HG02973 (cell line): ENCODE measurements around the gene SLC25A38.
A peak's percentile ranks its signal among the peaks of the same experiment; 100 is the strongest.
"Not testable (repeated sequence)": the region's sequence is repeated elsewhere in the genome, so short reads cannot be mapped to it uniquely, and the experiment has no call there.

ENCODE experiments used
- ATAC-seq: cut with Tn5 transposase; IDR thresholded peaks from one replicate; pipeline ENCODE4 v1.9.1; 2021; ENCODE audit warnings: moderate library complexity; ENCODE audit not compliant: unreplicated experiment

SLC25A38 gene

DNA sequence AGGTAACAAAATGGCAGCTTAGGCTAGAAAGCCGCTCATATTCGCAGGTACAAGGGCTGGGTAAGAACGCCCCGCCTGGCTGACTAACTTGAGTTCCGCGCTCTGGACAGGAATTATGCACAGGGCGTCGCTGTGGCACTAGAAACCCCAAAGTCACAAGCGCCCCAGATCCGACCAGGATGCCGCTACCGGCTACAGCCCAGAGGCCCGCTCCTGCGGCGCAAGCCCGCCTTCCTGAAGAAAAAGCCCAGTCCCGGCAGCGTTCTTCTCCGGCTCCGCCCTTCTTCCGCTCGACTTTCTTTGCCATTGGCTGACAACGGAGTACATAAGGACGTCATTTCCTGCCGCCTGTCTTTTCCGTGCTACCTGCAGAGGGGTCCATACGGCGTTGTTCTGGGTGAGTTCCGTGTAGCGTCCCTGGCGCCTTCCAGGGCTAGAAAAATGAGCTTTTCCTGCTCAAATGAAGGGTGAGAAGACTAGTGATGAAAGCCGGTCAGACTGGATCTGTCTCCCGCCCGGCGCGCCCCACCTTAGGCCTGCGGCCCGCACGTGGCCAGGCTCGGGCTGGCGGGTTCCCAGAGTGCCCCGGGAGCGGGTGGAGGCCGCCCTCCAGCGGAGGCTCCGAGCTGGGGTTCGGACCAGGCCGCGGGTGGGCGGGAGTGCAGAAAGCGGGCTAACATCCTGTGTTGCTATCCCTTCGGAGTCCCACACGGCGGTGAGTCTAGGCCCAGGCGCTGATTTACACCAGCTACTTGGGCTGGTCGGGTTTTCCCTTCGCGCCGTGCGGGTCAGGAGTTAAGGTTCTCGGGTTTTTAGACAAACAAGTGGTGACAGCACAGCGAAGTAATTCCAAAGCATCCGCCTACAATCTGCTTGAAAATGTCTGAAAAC, 23.4 kb downstream of the SLC25A38 start, which contains the start of gene RPSA:
RPSA (plus strand) TSS at position 353 of the 891 bp plus-strand sequence. CDS start 934 bp downstream, outside the sequence.
- ATAC-seq = peak; percentile 88

GRCh38 chr3:39407259-39407629, 24.1 kb downstream of the SLC25A38 start:
- no peak for ATAC-seq

DNA sequence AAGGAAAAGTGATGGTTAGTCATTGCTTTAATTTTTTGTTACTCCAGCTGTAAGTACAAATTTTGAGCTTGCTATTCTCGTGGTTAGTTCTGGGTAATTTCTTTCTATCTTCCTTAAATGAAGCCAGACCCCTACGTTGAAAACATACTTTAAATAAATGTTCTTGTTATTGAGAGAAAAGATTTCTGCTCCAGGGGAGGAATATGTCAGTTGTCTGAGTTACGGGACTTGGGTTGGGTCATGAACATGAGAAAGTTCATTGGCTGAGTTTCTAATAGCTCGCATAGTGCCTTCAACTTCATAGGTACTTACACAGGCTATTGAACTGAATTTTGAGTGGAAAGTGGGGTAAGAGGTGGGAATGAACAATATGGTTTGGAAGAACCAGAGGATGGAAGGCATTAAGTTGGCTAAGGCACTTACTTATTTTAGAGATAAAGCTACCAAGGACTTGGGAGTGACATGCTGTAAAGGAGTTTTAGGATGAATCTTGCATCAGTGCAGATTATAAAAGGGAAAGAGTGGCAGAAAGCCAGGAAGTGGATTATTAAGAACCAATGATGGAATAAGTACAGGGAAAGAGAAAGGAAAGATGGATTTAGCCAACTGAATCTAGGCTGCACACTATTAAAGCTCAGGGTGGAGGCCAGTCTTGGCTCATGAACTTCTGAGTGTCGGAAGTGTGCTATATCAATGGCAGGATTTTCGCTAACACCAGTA, 24.8 kb downstream of the SLC25A38 start:
- no peak for ATAC-seq

GRCh38 chr3:39408493-39409372, 25.6 kb downstream of the SLC25A38 start:
- no peak for ATAC-seq

DNA sequence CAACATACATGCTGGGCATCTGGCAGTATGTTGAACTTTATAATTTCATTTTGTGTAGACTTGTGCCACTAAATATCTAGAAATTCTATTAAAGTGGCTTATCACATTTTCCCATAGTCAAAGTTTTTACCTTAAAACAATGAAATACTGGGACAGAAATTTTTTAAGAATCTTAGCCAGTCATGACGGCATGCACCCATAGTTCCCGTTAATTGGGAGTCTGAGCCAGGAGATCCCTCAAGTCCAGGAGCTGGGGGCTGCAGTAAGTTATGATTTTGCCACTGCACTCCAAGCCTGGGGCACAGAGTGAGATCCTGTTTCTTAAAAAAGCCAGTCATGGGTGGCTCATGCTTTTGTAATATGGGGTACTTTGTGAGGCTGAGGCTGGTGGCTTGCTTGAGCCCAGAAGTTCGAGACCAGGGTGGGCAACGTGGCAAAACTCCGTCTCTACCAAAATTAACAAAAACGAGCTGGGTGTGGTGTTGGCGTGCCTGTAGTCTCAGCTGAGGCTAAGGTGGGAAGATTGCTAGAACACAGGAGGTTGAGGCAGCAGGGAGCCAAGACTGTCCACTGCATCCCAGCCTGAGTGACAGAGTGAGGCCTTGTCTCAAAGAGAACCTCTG, 26.5 kb downstream of the SLC25A38 start:
- ATAC-seq = no peak

DNA sequence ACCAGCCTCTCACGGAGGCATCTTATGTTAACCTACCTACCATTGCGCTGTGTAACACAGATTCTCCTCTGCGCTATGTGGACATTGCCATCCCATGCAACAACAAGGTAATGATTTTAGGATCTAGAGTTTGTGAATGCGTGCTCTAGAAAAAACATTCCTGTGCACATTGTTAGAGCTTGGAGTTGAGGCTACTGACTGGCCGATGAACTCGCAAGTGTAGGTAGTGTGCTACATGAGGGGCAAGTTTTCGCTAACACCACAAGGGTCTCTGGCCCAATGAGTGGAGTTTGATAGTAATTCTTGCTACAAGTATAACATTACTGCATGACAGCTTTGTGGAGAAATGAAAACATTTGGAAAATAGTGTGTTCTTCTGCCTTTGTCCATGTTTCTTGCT, 27.7 kb downstream of the SLC25A38 start:
- ATAC-seq = no peak

- no peak for ATAC-seq
Observed at GRCh38 chr3:39412668-39413260, 29.6 kb downstream of the SLC25A38 start.

- ATAC-seq = no peak
Observed at GRCh38 chr3:39413691-39414420, 30.7 kb downstream of the SLC25A38 start.

DNA sequence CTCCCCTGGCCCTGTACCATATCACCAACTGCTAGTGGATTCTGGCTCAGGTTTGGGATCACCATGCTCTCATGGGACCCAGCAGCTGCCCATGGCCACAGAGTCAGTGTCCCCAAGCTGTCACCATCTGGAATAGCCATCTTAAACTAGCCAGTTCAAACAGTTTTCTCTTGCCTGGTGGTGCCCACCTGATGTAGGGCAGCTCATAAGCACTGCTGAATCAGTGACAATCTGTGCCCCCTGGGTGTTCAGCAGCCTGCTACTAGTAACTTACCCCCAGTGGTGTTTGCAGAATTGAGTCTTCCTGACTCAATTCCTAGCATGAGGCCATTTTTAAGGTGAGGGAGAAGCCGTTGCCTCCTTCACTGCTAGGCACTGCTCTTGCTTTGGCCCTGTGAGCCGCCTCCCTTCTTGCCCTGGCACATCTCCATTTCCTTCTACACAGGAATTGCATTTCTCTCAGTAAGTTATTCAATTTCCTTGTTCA, 31.3 kb downstream of the SLC25A38 start:
- ATAC-seq = no peak

DNA sequence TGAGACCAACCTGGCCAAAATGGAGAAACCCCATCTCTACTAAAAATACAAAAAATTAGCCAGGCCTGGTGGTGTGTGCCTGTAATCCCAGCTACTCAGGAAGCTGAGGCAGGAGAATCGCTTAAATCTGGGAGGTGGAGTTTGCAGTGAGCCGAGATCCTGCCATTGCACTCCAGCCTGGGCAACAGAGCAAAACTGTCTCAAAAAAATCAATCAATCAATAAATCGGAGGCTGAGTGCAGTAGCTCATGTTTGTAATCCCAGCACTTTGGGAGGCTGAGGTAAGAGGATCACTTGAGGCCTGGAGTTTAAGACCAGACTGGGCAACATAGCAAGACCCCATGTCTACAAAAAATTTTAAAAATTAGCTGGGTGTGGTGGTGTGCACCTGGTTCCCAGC, 32.1 kb downstream of the SLC25A38 start:
- ATAC-seq = not testable (repeated sequence)

- no peak for ATAC-seq
Observed at GRCh38 chr3:39415983-39416382, 32.8 kb downstream of the SLC25A38 start.

GRCh38 chr3:39416998-39417397, 33.8 kb downstream of the SLC25A38 start:
- ATAC-seq = not testable (repeated sequence)

DNA sequence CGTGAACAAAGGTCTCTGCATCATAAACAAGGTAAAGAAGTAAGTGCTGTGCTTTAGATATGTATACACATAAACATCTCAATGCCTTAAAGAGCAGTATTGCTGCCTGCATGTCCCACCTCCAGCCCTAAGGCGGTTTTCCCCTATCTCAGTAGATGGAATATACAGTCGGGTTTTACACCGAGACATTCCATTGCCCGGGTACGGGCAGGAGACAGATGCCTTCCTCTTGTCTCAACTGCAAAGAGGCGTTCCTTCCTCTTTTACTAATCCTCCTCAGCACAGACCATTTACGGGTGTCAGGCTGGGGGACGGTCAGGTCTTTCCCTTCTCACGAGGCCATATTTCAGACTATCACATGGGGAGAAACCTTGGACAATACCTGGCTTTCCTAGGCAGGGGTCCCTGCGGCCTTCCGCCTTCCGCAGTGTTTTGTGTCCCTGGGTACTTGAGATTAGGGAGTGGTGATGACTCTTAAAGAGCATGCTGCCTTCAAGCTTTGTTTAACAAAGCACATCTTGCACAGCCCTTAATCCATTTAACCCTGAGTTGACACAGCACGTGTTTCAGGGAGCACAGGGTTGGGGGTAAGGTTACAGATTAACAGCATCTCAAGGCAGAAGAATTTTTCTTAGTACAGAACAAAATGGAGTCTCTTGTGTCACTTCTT, 35.5 kb downstream of the SLC25A38 start:
- not testable (repeated sequence) for ATAC-seq

DNA sequence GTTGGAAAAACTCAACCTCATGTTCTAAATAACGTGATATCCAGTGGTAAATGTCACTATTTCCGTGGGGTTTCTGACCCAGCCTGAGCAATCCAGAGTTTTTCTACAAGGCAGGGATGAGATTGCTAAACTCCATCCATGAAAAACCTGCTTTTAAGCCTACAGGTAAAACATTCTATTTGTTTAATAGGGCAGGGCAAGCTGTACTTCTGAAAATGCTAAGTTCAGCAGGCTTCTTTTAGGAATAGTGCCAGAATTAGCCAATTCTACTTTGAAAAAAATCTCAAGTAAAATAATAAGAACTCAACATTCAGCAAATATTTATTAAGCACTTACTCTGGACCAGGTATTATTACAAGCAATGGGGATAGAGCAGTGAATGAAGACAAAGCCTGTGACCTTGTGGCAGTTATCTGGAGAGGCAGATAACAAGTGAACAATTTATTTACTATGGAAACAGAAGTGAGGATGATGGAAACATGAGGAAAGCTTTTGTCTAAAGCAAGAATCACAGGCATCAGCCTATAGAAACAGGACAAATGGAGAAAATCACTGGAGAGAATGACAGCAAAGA, 36.7 kb downstream of the SLC25A38 start:
- ATAC-seq = no peak

DNA sequence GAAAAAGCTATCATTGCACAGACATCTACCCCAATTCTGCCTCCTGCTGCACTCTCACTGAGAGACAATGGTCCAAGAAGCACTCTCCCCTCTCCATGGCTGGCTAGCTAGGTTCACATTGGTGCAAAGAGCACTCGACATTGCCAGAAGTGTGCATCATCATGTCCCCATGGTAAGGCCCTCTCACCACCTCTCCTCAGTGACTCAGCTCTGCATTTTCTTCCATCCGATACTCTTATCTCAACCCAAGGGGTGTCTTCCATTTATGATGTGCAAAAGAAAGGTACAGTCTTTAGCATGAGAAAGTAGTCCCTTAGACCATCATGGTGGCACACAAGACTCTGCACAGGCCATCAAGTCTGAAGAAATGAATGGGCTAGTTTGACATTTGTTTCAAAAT, 37.4 kb downstream of the SLC25A38 start:
- no peak for ATAC-seq

DNA sequence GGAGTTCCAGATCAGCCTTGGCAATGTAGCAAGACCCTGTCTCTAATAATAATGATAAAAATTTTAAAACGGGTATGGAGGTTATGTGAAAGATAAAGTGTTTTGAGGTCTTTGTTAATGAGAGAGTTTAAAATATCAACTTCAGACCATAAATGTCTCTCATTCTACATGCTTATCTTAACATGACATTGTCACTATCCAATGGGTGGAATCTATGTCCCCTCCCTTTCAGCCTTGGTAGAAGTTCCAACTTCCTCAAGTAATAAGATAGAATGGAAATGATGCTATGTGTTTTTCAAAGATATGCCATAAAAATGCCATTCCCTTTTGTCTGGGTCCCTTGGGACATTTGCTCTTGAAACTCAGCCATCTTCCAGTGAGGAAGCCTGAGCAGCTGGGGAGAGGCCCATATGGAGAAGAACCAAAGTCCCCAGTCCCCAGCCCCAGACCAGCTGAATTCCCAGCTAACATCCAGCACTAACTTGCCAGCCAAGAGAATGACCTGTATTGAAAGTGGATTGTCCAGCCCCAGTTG, 40.3 kb downstream of the SLC25A38 start:
- no peak for ATAC-seq

DNA sequence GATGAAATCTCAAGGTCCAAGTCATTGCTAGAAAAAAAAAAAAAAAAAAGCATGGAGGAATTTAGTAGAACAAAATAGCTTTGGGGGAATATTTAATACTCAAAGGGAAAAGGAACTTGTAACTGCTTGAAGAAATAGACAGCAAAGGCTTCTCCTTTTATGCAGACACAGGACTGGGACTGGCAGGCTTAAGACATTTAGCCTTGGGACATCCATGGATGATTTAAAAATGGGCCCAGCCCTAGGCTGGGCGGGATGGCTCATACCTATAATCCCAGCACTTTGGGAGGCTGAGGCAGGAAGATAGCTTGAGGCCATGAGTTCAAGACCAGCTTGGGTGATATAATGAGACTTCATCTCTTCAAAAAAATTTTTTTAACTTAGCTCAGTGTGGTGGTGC, 43.1 kb downstream of the SLC25A38 start:
- ATAC-seq = no peak

GRCh38 chr3:39427506-39427905, 44.3 kb downstream of the SLC25A38 start:
- no peak for ATAC-seq
